Lower lobe of right lung (tissue), 2 donors: ENCODE measurements around the gene NAP1L5. TPM values are rescaled to one million over a fixed set of nuclear protein-coding genes. Genes with fewer than 3 reads are reported as not detected.

Experiments
- ATAC-seq, 2 donors: fragments of 200-7000 bp; cut with Tn5 transposase; one replicate each; pipeline ENCODE4 v1.9.1; 2020 to 2022; ENCODE audit warnings: mild to moderate bottlenecking in 2 of 2, moderate library complexity in 2 of 2
- DNase-seq: peaks from one replicate; pipeline ENCODE4 v3.0.0-alpha.2; 2020
- H3K27ac ChIP-seq: fragments of 200-600 bp; one replicate; pipeline ENCODE4 v1.8.0; 2022
- H3K27me3 ChIP-seq: fragments of 200-600 bp; one replicate; pipeline ENCODE4 v1.8.0; 2022; ENCODE audit warnings: low read depth
- H3K36me3 ChIP-seq: fragments of 200-600 bp; one replicate; pipeline ENCODE4 v1.8.0; 2022; ENCODE audit warnings: mild to moderate bottlenecking
- H3K4me1 ChIP-seq: fragments of 200-600 bp; one replicate; pipeline ENCODE4 v1.8.0; 2022
- H3K4me3 ChIP-seq: fragments of 200-600 bp; one replicate; pipeline ENCODE4 v1.8.0; 2022; ENCODE audit warnings: mild to moderate bottlenecking
- H3K9me3 ChIP-seq: fragments of 200-600 bp; one replicate; pipeline ENCODE4 v1.8.0; 2022
- intact Hi-C: fragments of 100-400 bp; cut with DNase I; formaldehyde crosslinking; loops from one replicate; pipeline ENCODE4 v1.11.0; 2022
- total RNA-seq: library from RNA; stranded (reverse); fragmentation: NEBNext Ultra II Directional; extraction: Animal tissue kit (Norgen Biotek cat#: 25700); gene quantifications from one replicate; pipeline ENCODE4 v1.2.1, GENCODE V29; 2021
- TF ChIP-seq, protein P1 (sequence below): fragments of 200-600 bp; IDR thresholded peaks from one replicate; pipeline ENCODE4 v1.8.0; 2022; ENCODE audit warnings: antibody characterized with exemption, mild to moderate bottlenecking
- donor health status: DM: no; HTN: yes; CAD: no; lungs with severe emphysema.

Gene NAP1L5
- total RNA-seq, 1 donor from 2014 or later: 3.0 TPM

DNA sequence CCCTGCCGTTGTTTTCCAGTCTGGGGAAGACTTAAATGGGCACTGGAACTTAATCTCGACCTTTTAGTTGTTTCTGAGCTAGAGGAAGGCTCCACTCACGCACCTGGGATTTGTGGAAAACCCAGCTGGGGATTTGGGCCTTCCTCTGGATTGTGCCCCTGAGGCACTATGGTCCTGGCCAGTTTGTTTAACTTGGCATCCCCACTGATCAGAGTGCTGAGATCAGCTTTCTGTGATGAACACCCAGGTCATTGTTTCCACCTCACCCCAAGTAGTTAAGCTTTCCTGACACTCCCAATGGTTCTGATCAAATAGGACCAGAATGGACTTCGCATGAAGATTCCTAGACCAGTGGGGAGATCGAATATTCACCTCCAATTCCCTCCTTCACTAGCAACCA, 20.5 kb upstream of the NAP1L5 start:
- Histone ChIP-seq H3K4me3 (no peak overlapping the region), H3K4me1 (peaks cover 13% of the 10 kb centered on the region), H3K27me3 (no peaks in the 10 kb centered on the region), H3K27ac (no peak overlapping the region), H3K36me3 (peaks cover 54% of the 10 kb centered on the region), H3K9me3 (peaks cover 15% of the 10 kb centered on the region)
- intact Hi-C loops: no loop called here
- TF ChIP-seq, protein P1, sequence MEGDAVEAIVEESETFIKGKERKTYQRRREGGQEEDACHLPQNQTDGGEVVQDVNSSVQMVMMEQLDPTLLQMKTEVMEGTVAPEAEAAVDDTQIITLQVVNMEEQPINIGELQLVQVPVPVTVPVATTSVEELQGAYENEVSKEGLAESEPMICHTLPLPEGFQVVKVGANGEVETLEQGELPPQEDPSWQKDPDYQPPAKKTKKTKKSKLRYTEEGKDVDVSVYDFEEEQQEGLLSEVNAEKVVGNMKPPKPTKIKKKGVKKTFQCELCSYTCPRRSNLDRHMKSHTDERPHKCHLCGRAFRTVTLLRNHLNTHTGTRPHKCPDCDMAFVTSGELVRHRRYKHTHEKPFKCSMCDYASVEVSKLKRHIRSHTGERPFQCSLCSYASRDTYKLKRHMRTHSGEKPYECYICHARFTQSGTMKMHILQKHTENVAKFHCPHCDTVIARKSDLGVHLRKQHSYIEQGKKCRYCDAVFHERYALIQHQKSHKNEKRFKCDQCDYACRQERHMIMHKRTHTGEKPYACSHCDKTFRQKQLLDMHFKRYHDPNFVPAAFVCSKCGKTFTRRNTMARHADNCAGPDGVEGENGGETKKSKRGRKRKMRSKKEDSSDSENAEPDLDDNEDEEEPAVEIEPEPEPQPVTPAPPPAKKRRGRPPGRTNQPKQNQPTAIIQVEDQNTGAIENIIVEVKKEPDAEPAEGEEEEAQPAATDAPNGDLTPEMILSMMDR: no peak
- ATAC-seq (no peak), DNase-seq (no peak)

DNA sequence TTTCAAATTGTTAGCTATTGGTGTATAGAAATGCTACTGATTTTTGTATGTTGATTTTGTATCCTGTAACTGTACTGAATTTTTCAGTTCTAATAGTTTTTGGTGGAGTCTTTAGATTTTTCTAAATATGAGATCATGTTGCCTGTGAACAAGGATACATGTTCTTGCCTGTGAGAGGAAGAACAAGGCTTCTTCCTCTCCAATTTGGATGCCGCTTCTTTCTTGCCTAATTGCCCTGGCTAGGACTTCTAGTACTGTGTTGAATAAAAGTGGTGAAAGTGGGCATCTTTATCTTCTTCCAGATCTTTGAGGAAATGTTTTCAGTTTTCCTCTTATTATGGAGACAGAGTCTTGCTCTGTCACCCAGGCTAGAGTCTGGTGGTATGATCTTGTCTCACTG, 16.2 kb upstream of the NAP1L5 start:
- TF ChIP-seq, protein P1: no peak
- H3K9me3 ChIP-seq: peaks cover 15% of the 10 kb centered on the region
- no peak for ATAC-seq
- peaks cover under 1% of the 10 kb centered on the region for H3K4me1 ChIP-seq
- no peaks in the 10 kb centered on the region for H3K27me3 ChIP-seq
- DNase-seq: no peak
- H3K27ac ChIP-seq: no peak overlapping the region
- peaks cover 39% of the 10 kb centered on the region for H3K36me3 ChIP-seq
- intact Hi-C loops: no loop called here
- H3K4me3 ChIP-seq: no peak overlapping the region

DNA sequence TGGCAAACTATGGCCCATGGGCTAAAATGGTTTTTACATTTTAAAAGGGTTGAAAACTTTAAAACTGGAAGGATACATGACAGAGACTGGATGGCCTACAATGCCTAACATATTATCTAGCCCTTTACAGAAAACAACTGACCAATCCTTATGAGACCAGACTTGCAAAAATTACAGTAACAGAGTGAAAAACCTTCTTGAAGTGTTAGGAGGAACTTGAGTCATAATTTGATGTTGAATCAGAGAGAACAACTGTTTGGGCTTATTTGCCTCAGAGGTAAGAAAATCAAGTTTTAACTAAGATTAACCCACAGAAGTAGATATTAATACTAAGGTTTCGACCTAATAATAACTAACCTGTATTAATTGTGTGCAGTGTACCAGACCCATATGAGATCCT, 12.4 kb upstream of the NAP1L5 start:
- no peaks in the 10 kb centered on the region for H3K9me3 ChIP-seq
- no peaks in the 10 kb centered on the region for H3K27me3 ChIP-seq
- ATAC-seq (no peak), DNase-seq (no peak)
- H3K4me1 ChIP-seq: peaks cover 5% of the 10 kb centered on the region
- H3K27ac ChIP-seq: no peak overlapping the region
- TF ChIP-seq, protein P1: no peak
- no peak overlapping the region for H3K4me3 ChIP-seq
- H3K36me3 ChIP-seq: peaks cover 56% of the 10 kb centered on the region
- intact Hi-C loops: no loop called here

DNA sequence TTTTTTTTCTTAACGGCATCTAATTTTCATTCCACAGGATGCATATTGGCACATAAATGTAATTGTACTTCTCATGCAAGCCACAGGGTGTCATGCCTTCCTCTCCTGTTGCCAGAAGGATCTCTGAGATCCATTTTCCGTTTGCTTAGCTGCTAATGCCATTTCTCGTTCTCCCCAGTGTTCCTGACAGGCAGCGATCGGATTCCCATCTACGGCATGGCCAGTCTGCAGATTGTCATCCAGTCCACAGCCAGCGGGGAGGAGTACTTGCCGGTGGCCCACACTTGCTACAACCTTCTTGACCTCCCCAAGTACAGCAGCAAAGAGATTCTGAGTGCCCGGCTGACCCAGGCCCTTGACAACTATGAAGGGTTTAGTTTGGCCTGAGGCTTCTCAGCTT, 8.9 kb upstream of the NAP1L5 start:
- Histone ChIP-seq H3K4me1 (peaks cover 5% of the 10 kb centered on the region), H3K36me3 (peaks cover 67% of the 10 kb centered on the region), H3K9me3 (no peaks in the 10 kb centered on the region), H3K4me3 (no peak overlapping the region), H3K27ac (no peak overlapping the region), H3K27me3 (no peaks in the 10 kb centered on the region)
- intact Hi-C loops: no loop called here
- peak; percentile 78 to 89 for ATAC-seq
- no peak for DNase-seq
- TF ChIP-seq, protein P1: peak; percentile 46

DNA sequence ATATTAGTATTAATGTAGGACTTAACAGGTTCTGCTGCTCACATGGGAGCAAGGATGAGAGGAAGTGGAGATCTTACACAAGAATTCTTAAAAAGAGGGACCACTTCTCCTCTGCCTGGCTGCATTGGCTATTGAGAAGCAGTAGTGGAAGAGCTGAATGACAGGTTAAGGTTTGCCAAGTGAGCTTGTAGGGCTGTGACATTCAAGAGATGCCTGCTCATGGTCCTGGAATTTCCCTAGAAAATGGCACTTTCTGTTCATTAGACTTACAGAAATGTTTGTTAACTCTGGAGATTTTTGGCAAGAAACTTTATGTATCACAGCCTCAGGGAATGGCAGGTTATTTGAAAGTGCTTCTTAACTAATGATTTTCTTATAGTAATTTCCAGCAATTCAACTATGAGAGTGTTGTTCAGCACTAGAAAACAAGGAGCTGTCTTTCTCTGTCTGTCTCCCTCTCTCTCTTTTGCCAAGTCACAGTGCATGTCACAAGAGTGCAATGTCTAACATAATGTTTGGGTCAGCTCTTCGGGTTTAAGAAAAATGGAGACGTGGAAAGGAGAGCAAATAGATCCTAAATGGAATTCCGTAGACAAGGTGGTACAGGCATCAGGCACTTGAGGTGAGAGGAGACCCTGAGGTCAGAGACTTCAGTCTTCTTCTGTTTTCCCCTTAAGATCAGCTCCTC, 8.3 kb upstream of the NAP1L5 start:
- ATAC-seq (peak in 1 of 2 donors; percentile 17), DNase-seq (no peak)
- Histone ChIP-seq H3K4me3 (no peak overlapping the region), H3K27ac (no peak overlapping the region), H3K27me3 (no peaks in the 10 kb centered on the region), H3K36me3 (peaks cover 65% of the 10 kb centered on the region), H3K9me3 (no peaks in the 10 kb centered on the region), H3K4me1 (peaks cover 5% of the 10 kb centered on the region)
- TF ChIP-seq, protein P1: no peak
- intact Hi-C loops: no loop called here
